HL-60 (cell line): Measurements from ENCODE around the gene CCDC194.

ENCODE experiments used
- CTCF ChIP-seq: IDR thresholded peaks from one replicate; pipeline ENCODE4 v1.5.1; 2011; ENCODE audit warnings: low read length, control low read depth, inconsistent platforms; ENCODE audit not compliant: insufficient read depth
- GABPA ChIP-seq: IDR thresholded peaks from 2 replicates; pipeline ENCODE4 v1.6.1; 2012; ENCODE audit warnings: low read depth
- POLR2AphosphoS5 ChIP-seq: IDR thresholded peaks from 2 replicates; pipeline ENCODE4 v1.6.1; 2012; ENCODE audit warnings: low read depth
- REST ChIP-seq: IDR thresholded peaks from 2 replicates; pipeline ENCODE4 v1.6.1; 2012; ENCODE audit warnings: low read depth; ENCODE audit not compliant: insufficient replicate concordance
- SPI1 ChIP-seq: IDR thresholded peaks from 2 replicates; pipeline ENCODE4 v1.6.1; 2012; ENCODE audit warnings: low read depth, mild to moderate bottlenecking, borderline replicate concordance

- TF ChIP-seq REST (no peak), CTCF (no peak), SPI1 (no peak), POLR2AphosphoS5 (no peak), GABPA (no peak)
These were observed 27.9 kb upstream of the CCDC194 start for GRCh38 chr19:17421942-17422341.
